Stimulated activated effector memory CD8-positive, alpha-beta T cell treated with anti-CD3 and anti-CD28 coated beads, Interleukin-12 subunit alpha, Interleukin-12 subunit beta, amount 100 ng/mL, for 72 hours (primary cell): ENCODE results near the gene NEURL1.
A peak's percentile ranks its signal among the peaks of the same experiment; 100 is the strongest.

Experiments used
- ATAC-seq: fragments of 150-1000 bp; cut with Tn5 transposase; 2 replicates; pipeline ENCODE4 v1.10.0; 2021
- DNase-seq, 2 donors: peaks; one replicate each; pipeline ENCODE4 v3.0.0; 2021 to 2022; ENCODE audit warnings: low spot score in 2 of 2
- H3K27ac Mint-ChIP-seq: one replicate; pipeline ENCODE4 v1.8.0; 2022; ENCODE audit warnings: mild to moderate bottlenecking, mixed read lengths
- H3K36me3 Mint-ChIP-seq: one replicate; pipeline ENCODE4 v1.8.0; 2022; ENCODE audit warnings: mild to moderate bottlenecking, mixed read lengths
- H3K4me1 Mint-ChIP-seq: one replicate; pipeline ENCODE4 v1.8.0; 2022; ENCODE audit warnings: mixed read lengths
- H3K4me3 Mint-ChIP-seq: one replicate; pipeline ENCODE4 v1.8.0; 2022; ENCODE audit warnings: mild to moderate bottlenecking, mixed read lengths
- H3K9me3 Mint-ChIP-seq: one replicate; pipeline ENCODE4 v1.8.0; 2022; ENCODE audit warnings: mixed read lengths

Gene NEURL1

DNA sequence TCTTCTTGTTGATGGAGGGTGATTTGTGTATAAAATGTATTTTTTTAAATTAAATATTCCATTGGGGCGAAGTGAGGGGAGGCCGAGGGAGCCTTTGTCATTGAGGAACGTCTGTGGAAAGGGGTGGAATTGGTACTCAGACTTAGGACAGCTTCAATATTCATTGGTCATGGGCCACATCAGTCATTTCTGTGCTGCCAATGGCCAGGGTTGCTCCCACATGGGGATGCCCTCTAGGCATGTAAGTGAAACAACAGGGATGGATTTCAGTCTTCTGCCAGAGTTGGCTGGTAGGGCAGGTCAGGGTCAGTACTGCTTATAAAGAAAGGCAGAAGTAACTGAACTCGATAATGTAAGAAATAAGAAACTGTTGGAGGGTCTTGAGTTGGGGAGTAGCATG, 47.2 kb downstream of the NEURL1 start:
- DNase-seq (no peak), ATAC-seq (no peak)
- H3K9me3 Mint-ChIP-seq, result no peaks in the 10 kb centered on the region
- H3K4me1 Mint-ChIP-seq, result peaks cover 19% of the 10 kb centered on the region
- no peaks in the 10 kb centered on the region for H3K36me3 Mint-ChIP-seq
- no peak overlapping the region for H3K27ac Mint-ChIP-seq
- H3K4me3 Mint-ChIP-seq, result no peak overlapping the region

DNA sequence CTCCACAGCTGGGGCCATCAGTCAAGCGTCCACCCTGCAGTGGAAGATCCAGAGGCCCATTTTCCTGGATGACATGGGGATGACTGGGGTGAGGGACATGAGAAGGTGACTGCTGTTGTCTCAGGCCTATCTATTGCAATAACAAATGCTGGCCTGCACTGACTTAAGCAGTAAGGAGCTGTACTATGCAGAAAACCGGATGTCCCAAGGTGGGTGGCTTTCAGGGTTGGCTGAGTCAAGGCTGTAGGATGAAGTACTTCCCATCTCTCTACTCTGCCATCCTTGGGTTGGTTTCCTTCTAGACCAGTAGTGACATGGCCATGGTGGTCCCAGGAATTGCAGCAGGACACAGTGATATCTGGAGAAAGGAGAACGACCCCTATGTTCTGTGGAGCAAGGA, 48.1 kb downstream of the NEURL1 start:
- ATAC-seq (no peak), DNase-seq (no peak)
- peaks cover 19% of the 10 kb centered on the region for H3K4me1 Mint-ChIP-seq
- H3K4me3 Mint-ChIP-seq, result no peak overlapping the region
- H3K36me3 Mint-ChIP-seq, result no peaks in the 10 kb centered on the region
- H3K27ac Mint-ChIP-seq, result no peak overlapping the region
- no peaks in the 10 kb centered on the region for H3K9me3 Mint-ChIP-seq

DNA sequence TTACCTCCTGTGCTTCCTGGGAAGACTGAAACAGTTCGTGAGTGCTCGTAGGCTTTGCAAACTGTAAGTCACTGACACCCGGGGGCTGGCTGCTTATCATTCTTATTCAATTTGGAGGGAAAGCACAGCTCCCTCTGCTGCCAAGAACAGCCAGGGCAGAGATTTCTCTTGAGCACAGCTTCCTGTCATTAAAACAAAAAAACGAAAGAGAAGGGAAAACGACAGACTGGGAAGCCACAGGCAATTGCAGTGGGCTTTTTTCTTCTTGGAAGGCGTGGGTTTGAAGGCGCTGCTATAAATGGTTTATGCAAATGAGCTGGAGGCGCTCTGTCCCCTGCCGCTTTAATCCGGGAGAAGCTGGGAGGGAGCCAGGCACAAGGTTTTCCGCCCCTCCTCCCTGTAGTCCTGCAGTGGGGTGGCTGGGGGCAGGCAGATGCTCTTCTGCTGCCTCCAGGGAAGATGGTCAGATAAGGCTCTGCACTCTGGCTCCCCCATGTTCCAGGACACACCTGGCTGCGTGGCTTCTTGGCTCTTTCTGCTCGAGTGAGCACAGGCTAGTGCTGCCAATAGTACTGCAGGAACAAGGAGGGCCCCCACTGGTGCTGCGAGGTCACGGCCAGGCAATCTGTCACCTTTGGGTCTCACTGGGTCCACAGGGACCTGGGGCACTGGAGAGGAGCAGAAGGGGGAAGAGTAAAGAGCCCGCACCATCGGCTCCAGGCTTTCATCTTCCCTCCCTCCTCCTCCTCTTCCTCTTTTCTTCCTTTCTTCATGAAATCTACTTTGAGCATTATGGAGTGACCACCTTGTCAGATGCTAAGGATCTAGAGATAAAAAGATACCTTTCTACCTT, 49.5 kb downstream of the NEURL1 start:
- ATAC-seq, result peak; percentile 38
- no peak for DNase-seq
- Mint-ChIP-seq H3K36me3 (no peaks in the 10 kb centered on the region), H3K9me3 (no peaks in the 10 kb centered on the region), H3K27ac (no peak overlapping the region), H3K4me3 (peak overlapping the region; percentile 62), H3K4me1 (peaks cover 19% of the 10 kb centered on the region)

DNA sequence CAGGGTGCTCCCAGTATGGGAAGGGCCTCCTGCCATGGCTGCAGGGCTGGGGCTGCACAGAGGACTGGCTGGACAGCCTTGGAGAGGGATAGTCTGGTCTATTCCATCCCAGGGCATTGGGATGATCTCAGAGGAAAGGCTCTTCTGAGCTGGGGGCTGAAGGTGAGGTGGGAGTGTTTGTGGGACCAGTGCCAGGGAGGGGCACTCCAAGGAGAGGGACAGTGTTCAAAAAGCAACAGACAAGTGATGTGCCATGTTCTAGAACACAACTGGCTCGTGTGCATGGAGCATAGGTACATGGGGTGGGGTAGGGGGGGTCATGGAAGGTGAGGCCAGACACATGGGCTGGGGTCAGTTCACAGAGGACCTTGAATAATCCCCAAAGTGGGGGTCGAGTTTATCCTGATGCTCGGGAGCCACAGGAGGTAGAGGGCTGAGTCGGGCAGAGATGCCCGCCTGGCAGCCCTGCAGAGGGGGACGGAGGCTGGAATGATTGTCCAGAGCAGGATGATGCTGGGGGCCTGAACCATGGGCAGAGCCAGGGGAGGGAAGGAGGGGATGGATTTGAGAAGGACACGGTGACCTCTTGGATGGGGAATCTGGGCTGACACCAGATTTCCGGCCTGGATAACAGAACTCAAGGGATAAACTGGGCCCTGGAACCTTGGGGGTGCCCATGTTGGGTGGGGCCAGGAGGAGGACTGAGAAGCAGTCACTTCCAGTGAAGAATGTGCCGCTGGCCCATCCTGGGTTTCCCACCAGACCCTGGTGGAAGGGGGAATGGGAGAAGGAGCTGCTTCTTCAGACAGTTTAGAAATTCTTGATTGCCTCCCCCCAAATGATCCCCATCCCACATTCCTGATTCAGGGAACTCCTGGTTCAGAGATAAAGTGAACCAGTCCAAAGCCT, 50.4 kb downstream of the NEURL1 start:
- Mint-ChIP-seq H3K27ac (no peak overlapping the region), H3K36me3 (no peaks in the 10 kb centered on the region), H3K4me1 (peaks cover 19% of the 10 kb centered on the region), H3K9me3 (no peaks in the 10 kb centered on the region), H3K4me3 (peak overlapping the region; percentile 62)
- ATAC-seq, result no peak
- DNase-seq, result no peak

DNA sequence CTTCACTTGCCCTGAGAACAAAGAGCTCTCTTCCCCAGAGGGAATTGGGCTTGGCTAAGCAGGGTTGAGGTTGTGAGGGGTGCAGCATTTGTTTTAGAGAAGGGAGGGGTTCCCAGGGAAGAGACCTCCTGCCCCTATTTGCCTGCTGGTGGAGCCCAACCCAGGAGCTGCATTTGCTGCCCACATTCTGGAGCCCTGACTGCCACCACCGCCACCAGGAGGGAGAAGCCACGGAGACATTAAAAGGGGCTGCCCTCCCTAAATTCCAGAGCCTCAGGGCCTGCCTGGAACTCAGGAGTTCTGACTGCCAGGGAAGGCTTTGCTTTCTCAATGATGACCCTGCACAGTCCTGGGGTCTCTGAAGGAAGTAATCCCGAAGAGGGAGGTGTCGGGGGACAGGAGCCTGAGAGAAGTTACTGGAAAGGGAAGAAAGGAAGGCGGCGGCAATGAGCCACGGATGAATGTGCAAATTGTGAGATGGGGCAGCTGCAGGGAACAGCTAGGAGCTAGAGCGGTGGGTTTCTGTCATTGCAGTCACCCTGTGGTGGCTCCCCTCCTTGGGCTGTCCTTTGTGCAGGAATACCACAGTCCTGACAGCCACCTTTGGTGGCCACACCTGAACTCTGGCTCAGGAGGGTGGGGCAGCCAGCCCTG, 51.3 kb downstream of the NEURL1 start:
- H3K4me3 Mint-ChIP-seq, result no peak overlapping the region
- H3K4me1 Mint-ChIP-seq, result peaks cover 19% of the 10 kb centered on the region
- H3K27ac Mint-ChIP-seq, result no peak overlapping the region
- ATAC-seq, result no peak
- no peaks in the 10 kb centered on the region for H3K9me3 Mint-ChIP-seq
- H3K36me3 Mint-ChIP-seq, result no peaks in the 10 kb centered on the region
- no peak for DNase-seq

DNA sequence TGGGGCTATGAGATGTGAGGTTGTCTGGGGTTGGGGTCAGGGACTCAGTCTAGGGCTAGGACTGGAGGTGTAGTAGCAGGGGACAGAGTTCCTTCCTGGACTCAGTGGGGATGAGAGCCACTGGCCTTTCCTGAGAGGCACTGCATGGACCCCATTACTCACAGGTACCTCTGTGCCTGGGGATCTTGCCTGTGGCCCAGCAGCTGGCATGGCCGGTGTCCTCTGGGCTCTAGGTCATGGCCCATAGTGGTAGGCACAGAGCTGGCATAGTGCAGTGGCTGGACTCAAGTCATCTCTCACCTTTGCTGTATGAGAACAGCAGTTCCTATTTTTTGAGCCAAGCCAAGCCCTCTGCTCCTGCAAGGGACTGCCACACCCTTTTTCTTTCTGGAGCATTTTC, 51.9 kb downstream of the NEURL1 start:
- DNase-seq, result no peak
- ATAC-seq, result no peak
- no peaks in the 10 kb centered on the region for H3K36me3 Mint-ChIP-seq
- H3K4me1 Mint-ChIP-seq, result peaks cover 19% of the 10 kb centered on the region
- H3K9me3 Mint-ChIP-seq, result no peaks in the 10 kb centered on the region
- H3K4me3 Mint-ChIP-seq, result no peak overlapping the region
- no peak overlapping the region for H3K27ac Mint-ChIP-seq

DNA sequence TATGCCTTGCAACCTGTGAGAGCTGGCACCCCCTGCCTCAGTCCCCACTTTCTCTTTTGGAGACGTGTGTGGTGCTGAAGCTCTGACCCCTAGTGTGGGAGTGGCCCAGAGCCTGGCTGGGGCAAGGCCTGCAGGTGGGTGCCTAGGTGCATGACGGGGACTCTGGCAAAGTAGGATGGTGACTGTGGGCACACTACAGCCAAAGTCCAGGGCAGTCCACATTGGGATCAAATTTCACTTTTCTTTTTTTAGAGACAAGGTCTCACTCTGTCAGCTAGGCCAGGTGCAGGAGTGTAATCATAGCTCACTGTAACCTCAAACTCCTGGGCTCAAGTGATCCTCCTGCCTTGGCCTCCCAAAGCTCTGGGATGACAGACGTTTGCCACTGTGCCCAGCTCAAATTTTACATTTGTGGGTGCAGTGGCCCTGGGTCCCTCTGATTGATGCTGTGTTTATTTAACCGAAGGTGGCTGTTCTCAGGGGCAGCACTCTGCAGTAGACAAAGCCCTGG, 52.3 kb downstream of the NEURL1 start:
- H3K36me3 Mint-ChIP-seq, result no peaks in the 10 kb centered on the region
- no peak for DNase-seq
- ATAC-seq, result no peak
- peaks cover 19% of the 10 kb centered on the region for H3K4me1 Mint-ChIP-seq
- no peak overlapping the region for H3K4me3 Mint-ChIP-seq
- H3K9me3 Mint-ChIP-seq, result no peaks in the 10 kb centered on the region
- H3K27ac Mint-ChIP-seq, result no peak overlapping the region

DNA sequence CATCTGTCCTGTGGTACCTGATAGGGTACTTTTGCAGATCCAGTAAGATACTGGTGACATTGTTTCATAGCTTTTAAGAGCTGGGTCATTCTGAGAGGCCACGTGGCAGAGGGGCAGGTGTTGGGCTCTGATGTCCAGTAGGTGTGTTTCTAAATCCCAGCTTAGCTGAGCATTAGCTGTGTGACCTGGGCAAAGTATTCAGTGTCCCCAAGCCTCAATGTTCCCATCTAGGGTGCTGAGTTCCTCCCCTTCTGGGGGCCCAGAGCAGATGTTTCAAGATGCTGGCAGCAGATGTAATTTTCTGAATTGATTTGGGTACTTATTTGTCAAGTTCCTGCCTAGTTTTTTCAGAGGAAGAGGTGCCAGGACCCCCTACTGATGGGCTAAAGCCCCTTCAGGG, 52.9 kb downstream of the NEURL1 start:
- Mint-ChIP-seq H3K27ac (no peak overlapping the region), H3K4me3 (no peak overlapping the region), H3K9me3 (no peaks in the 10 kb centered on the region), H3K4me1 (peaks cover 19% of the 10 kb centered on the region), H3K36me3 (no peaks in the 10 kb centered on the region)
- DNase-seq (no peak), ATAC-seq (no peak)

DNA sequence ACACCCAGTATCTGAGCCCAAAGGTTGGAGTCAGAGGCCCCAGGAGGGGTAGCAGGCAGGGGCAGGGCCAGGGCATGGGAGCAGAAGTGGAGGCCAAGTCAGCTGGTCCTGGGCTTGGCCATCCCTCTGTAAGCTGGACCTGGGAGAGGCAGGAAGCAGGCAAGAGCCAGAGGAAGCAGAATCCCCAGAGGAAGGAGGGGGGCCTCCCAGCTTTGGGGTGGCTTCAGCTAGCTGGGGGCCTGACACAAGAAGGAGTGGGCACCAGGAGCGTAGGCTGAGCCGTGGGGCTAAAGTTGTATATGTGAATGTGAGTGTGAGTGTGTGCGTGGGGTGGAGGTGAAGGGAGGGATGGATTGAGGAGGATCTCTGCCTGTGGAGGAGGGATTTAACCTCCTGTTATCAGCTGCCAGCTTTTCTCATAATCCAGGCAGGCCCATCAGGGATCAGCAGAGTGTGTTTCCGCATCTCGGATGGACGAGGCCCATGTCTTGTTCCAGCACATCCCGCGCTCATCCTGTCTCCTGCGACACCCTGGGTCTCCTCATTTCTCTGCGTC, 54.0 kb downstream of the NEURL1 start:
- Mint-ChIP-seq H3K4me1 (peaks cover 18% of the 10 kb centered on the region), H3K4me3 (no peak overlapping the region), H3K27ac (peak overlapping the region; percentile 46), H3K9me3 (no peaks in the 10 kb centered on the region), H3K36me3 (no peaks in the 10 kb centered on the region)
- ATAC-seq, result no peak
- no peak for DNase-seq

DNA sequence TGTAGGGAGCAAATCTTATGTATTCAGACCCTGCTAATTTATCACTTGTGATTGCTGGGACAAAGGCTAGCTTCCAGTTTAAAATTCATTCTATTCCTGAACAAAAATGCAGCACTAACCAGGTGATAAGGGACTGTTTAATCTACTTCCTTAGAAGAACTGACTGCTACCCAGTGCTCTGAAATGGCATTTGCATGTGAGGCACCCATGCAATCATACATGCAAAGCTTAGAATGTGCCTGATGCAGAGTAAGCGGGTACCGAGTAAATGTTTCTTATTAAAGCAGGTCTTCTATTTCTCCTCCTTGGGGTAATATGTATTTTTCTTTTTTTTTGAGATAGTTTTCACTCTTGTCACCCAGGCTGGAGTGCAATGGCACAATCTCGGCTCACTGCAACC, 54.5 kb downstream of the NEURL1 start:
- Mint-ChIP-seq H3K27ac (peak overlapping the region; percentile 46), H3K9me3 (no peaks in the 10 kb centered on the region), H3K4me1 (peaks cover 13% of the 10 kb centered on the region), H3K4me3 (no peak overlapping the region), H3K36me3 (no peaks in the 10 kb centered on the region)
- no peak for ATAC-seq
- no peak for DNase-seq

DNA sequence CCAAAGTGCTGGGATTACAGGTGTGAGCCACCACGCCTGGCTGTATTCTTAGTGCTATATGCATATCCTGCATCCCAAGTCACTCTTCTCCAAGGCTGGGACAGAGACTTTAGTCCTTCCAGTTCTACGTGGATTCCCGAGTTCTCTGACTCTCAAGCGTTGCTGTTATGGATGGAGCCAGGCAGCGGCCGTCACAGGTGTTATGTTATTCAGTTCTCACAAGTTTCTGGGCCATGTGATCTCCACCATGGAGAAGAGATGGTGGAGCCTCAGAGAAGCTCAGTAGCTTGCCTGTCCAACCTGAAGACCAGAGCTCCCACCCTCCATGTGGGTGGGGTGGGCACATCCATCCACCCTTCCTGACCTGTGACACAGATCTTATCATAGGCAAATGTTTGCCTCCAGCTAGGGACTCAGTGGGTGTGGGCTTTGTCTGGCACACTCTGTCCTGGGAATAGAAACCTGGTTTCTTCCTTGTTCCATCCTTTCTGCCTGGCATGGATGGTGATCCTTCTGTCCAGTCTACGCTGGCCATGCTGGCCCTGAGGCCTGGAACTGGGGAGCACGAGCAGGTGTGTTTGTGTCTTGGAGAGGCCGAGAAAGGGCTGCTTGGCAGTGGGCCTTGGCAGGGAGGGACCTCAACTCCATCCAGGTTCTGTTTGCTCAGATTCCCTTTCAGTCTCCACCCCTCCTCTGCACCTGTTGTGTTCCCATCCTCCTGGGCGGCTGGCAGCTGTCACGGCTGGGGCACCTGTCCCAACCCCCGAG, 55.3 kb downstream of the NEURL1 start:
- no peak for DNase-seq
- H3K27ac Mint-ChIP-seq, result peak overlapping the region; percentile 44

DNA sequence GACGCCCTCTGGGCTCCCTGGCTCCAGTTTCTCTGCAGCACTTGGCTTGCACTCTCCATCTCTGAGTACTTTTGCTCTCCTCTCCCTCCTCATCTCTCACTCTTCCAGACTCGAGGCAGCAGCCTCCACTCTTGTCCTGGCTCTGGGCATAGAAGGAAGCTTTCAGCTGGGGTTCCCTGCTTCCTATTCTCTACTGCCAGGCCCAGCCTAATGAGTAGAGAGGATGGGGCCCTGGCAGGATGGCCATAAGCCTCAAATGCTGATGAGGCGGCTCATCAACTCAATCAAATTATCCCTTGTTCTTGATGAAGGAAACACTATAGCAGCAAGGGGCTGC, 55.8 kb downstream of the NEURL1 start:
- H3K36me3 Mint-ChIP-seq, result no peaks in the 10 kb centered on the region
- H3K27ac Mint-ChIP-seq, result peak overlapping the region; percentile 44
- no peaks in the 10 kb centered on the region for H3K9me3 Mint-ChIP-seq
- no peak overlapping the region for H3K4me3 Mint-ChIP-seq
- ATAC-seq (no peak), DNase-seq (no peak)
- peaks cover 14% of the 10 kb centered on the region for H3K4me1 Mint-ChIP-seq

More for the DNA sequence above, 55.3 kb downstream of the NEURL1 start:
- Mint-ChIP-seq H3K4me3 (no peak overlapping the region), H3K36me3 (no peaks in the 10 kb centered on the region), H3K4me1 (peaks cover 9% of the 10 kb centered on the region), H3K9me3 (no peaks in the 10 kb centered on the region)
- ATAC-seq, result no peak

DNA sequence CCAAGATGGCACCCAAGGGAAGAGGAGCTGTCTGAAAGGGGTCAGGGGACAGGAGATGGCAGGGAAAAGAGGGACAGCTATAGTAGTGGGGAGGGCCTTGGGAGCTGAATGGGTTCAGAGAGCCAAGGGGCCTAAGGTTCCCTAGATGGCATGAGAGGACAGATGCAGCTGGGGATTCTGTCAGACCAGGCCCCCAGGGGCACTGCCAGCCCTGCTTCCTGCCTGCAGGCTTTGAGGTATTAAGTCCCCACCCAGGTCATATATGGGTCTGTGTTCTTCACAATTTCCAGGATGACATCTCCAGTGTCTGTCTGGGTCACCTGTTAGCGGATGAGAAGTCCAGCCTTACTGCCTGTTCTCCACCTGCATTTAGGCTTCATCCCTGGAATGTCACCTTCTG, 56.7 kb downstream of the NEURL1 start:
- ATAC-seq (no peak), DNase-seq (no peak)
- Mint-ChIP-seq H3K36me3 (no peaks in the 10 kb centered on the region), H3K27ac (no peak overlapping the region), H3K9me3 (no peaks in the 10 kb centered on the region), H3K4me1 (peaks cover 16% of the 10 kb centered on the region), H3K4me3 (no peak overlapping the region)
